PC-9 (cell line): Measurements from ENCODE around the gene DOCK1. TPM values are rescaled to one million over a fixed set of nuclear protein-coding genes. Genes with fewer than 3 reads are reported as not detected.

Source experiments
- BruUV-seq: library from RNA; stranded (reverse); fragments of 400-500 nt; replicated peaks from 2 replicates; lab custom pipeline; 2021; lab: Mats Ljungman, UMichigan
- CTCF ChIA-PET: fragments of 300-600 bp; sonication (Branson Sonifier 250); formaldehyde crosslinking; loops from one replicate; lab custom pipeline; 2022; ENCODE audit warnings: antibody characterized with exemption; lab: Charles Lee
- POLR2A ChIA-PET: fragments of 300-600 bp; sonication (Branson Sonifier 250); formaldehyde crosslinking; loops from one replicate; lab custom pipeline; 2022; ENCODE audit warnings: antibody characterized with exemption; ENCODE audit not compliant: unreplicated experiment; lab: Charles Lee
- DNase-seq, 2 experiments: peaks; one replicate each; pipeline versions ENCODE4 v3.0.0 to v3.0.0-alpha.2; 2015 to 2022; ENCODE audit warnings: mixed read lengths in 1 of 2
- H2AFZ ChIP-seq: fragments of 200-600 bp; sonication (generic); 2 replicates; pipeline ENCODE4 v1.8.1; 2017; ENCODE audit warnings: antibody characterized with exemption
- H3F3A ChIP-seq: fragments of 200-600 bp; sonication (generic); 2 replicates; pipeline ENCODE4 v1.8.1; 2017; ENCODE audit warnings: antibody characterized with exemption, mild to moderate bottlenecking, low read depth; ENCODE audit not compliant: insufficient read depth
- H3K27ac ChIP-seq: fragments of 200-600 bp; sonication (generic); 2 replicates; pipeline ENCODE4 v1.6.1; 2016; ENCODE audit warnings: mixed run types
- H3K27me3 ChIP-seq: fragments of 200-600 bp; sonication (generic); 2 replicates; pipeline ENCODE4 v1.6.1; 2016; ENCODE audit warnings: low read depth, mixed run types; ENCODE audit not compliant: insufficient read depth
- H3K36me3 ChIP-seq: fragments of 200-600 bp; sonication (generic); 2 replicates; pipeline ENCODE4 v1.6.1; 2016; ENCODE audit warnings: low read depth, mixed run types
- H3K4me1 ChIP-seq: fragments of 200-600 bp; sonication (generic); replicated peaks from 2 replicates; pipeline ENCODE4 v1.6.1; 2016; ENCODE audit warnings: mixed run types; ENCODE audit not compliant: insufficient read depth
- H3K4me2 ChIP-seq: fragments of 200-600 bp; sonication (generic); 2 replicates; pipeline ENCODE4 v1.6.1; 2017; ENCODE audit warnings: mixed run types
- H3K4me3 ChIP-seq: fragments of 200-600 bp; sonication (generic); 2 replicates; pipeline ENCODE4 v1.6.1; 2016; ENCODE audit warnings: mixed run types
- H3K79me2 ChIP-seq: fragments of 200-600 bp; sonication (generic); 2 replicates; pipeline ENCODE4 v1.6.1; 2017; ENCODE audit warnings: low read depth, mixed run types
- H3K9me2 ChIP-seq: fragments of 200-600 bp; sonication (generic); 2 replicates; pipeline ENCODE4 v1.8.1; 2017; ENCODE audit warnings: mild to moderate bottlenecking; ENCODE audit not compliant: insufficient read depth
- H3K9me3 ChIP-seq: fragments of 200-600 bp; sonication (generic); 2 replicates; pipeline ENCODE4 v1.8.1; 2016; ENCODE audit warnings: low read depth; ENCODE audit not compliant: insufficient read depth
- H4K20me1 ChIP-seq: fragments of 200-600 bp; sonication (generic); 2 replicates; pipeline ENCODE4 v1.8.1; 2017; ENCODE audit not compliant: insufficient read depth
- EZH2 ChIP-seq: fragments of 200-600 bp; sonication (generic); IDR thresholded peaks from 2 replicates; pipeline ENCODE4 v1.8.0; 2017; ENCODE audit warnings: antibody characterized with exemption, low read depth
- intact Hi-C: fragments of 100-400 bp; cut with micrococcal nuclease; formaldehyde crosslinking; loops from one replicate; pipeline ENCODE4 v1.10.0; 2022; ENCODE audit not compliant: unreplicated experiment
- total RNA-seq: library from RNA; stranded (reverse); gene quantifications from 2 replicates; pipeline ENCODE4 v1.2.3, GENCODE V29; 2021
- TF ChIP-seq, protein P1 (sequence below): fragments of 200-600 bp; sonication (generic); conservative IDR thresholded peaks from 2 replicates; pipeline ENCODE4 v1.6.1; 2017; ENCODE audit warnings: mixed run types, antibody characterized with exemption, mild to moderate bottlenecking, moderate library complexity

DOCK1 gene
- total RNA-seq, 1 experiment from 2014 or later, result 24.8 TPM

DNA sequence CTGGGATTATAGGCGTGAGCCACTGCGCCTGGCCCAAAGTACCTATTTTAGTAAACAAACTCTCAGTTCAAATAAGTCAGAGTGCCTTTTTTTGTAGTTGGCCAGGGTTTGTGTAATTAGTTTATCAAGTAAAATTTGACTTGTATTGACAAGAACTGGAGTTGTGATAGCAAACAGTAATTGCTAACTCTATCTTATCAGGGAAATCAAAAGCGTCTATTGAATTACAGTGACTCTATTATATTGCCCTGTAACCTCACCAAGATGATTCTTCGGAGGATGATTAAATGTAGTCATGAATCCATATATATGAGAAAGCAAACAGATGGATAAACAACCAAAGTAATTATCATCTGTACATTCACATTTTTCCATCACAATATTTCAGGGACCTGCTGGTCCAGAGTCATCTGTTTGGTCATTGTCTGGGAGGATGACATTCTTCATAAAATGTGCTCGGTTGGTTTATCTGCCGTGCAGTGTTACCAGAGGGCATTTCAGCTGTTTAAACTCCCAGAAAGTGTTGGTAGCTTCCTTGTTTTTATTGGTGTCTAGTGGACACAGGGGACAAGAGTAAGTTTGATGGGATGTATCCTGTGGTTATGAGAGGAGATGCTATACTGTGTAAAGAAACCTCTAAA lies 35.6 kb downstream of the DOCK1 start:
- H2AFZ ChIP-seq, result no peak overlapping the region
- no peaks in the 10 kb centered on the region for H3K9me2 ChIP-seq
- H3K27ac ChIP-seq, result no peak overlapping the region
- no peak overlapping the region for H3K4me3 ChIP-seq
- ChIA-PET POLR2A (no interaction called here), CTCF (no interaction called here)
- no peak for DNase-seq
- no peaks in the 10 kb centered on the region for H3F3A ChIP-seq
- intact Hi-C loops, result no loop called here
- H3K4me1 ChIP-seq, result no peaks in the 10 kb centered on the region
- no TSS peak for BruUV-seq
- H3K4me2 ChIP-seq, result no peak overlapping the region
- H4K20me1 ChIP-seq, result no peaks in the 10 kb centered on the region
- H3K36me3 ChIP-seq, result no peaks in the 10 kb centered on the region
- H3K27me3 ChIP-seq, result no peaks in the 10 kb centered on the region
- no peaks in the 10 kb centered on the region for H3K9me3 ChIP-seq
- no peak for TF ChIP-seq EZH2
- TF ChIP-seq, protein P1, sequence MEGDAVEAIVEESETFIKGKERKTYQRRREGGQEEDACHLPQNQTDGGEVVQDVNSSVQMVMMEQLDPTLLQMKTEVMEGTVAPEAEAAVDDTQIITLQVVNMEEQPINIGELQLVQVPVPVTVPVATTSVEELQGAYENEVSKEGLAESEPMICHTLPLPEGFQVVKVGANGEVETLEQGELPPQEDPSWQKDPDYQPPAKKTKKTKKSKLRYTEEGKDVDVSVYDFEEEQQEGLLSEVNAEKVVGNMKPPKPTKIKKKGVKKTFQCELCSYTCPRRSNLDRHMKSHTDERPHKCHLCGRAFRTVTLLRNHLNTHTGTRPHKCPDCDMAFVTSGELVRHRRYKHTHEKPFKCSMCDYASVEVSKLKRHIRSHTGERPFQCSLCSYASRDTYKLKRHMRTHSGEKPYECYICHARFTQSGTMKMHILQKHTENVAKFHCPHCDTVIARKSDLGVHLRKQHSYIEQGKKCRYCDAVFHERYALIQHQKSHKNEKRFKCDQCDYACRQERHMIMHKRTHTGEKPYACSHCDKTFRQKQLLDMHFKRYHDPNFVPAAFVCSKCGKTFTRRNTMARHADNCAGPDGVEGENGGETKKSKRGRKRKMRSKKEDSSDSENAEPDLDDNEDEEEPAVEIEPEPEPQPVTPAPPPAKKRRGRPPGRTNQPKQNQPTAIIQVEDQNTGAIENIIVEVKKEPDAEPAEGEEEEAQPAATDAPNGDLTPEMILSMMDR, result no peak
- H3K79me2 ChIP-seq, result no peaks in the 10 kb centered on the region

DNA sequence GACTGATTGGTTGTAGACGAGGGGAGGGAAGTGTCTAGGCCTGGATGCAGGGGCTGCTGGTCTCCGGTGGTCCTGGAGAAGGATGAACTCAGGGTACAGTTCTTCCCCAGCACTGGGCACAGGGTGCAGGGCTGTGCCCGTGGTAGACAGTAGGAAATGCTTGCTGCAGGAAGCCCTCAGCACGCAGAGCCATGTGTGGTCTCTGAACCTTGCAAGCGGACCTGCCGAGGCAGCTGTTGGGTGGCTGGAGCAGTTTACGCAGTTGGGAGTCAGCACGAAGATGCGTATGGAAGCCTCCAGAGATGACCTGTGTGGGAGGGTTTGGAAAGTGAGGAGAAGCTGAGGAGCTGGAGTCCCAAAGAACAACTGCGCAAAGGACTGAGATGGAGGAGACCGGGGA lies 39.0 kb downstream of the DOCK1 start:
- no peaks in the 10 kb centered on the region for H3K9me3 ChIP-seq
- no peaks in the 10 kb centered on the region for H3K27me3 ChIP-seq
- no peak overlapping the region for H3K4me3 ChIP-seq
- no peak overlapping the region for H2AFZ ChIP-seq
- no peaks in the 10 kb centered on the region for H4K20me1 ChIP-seq
- H3K36me3 ChIP-seq, result no peaks in the 10 kb centered on the region
- H3K9me2 ChIP-seq, result no peaks in the 10 kb centered on the region
- no peak overlapping the region for H3K27ac ChIP-seq
- no peak overlapping the region for H3K4me2 ChIP-seq
- no TSS peak for BruUV-seq
- ChIA-PET CTCF (no interaction called here), POLR2A (no interaction called here)
- TF ChIP-seq EZH2, result no peak
- TF ChIP-seq, protein P1, result no peak
- DNase-seq, result no peak
- no peaks in the 10 kb centered on the region for H3K79me2 ChIP-seq
- H3F3A ChIP-seq, result no peaks in the 10 kb centered on the region
- intact Hi-C loops, result no loop called here
- no peaks in the 10 kb centered on the region for H3K4me1 ChIP-seq

GRCh38 chr10:126945351-126946030 lies 40.3 kb downstream of the DOCK1 start:
- Histone ChIP-seq H3K27me3 (no peaks in the 10 kb centered on the region), H3K9me3 (no peaks in the 10 kb centered on the region), H4K20me1 (no peaks in the 10 kb centered on the region), H3K27ac (no peak overlapping the region), H3K36me3 (no peaks in the 10 kb centered on the region), H2AFZ (no peak overlapping the region), H3K79me2 (no peaks in the 10 kb centered on the region), H3K4me3 (no peak overlapping the region), H3K9me2 (no peaks in the 10 kb centered on the region), H3K4me2 (no peak overlapping the region), H3F3A (no peaks in the 10 kb centered on the region), H3K4me1 (no peaks in the 10 kb centered on the region)
- no peak for DNase-seq
- POLR2A ChIA-PET, result no interaction called here
- intact Hi-C loops, result no loop called here
- CTCF ChIA-PET, result no interaction called here
- BruUV-seq, result no TSS peak
- TF ChIP-seq, protein P1, result no peak
- no peak for TF ChIP-seq EZH2
